ENCODE results near the gene ZNF683.
A peak's percentile ranks its signal among the peaks of the same experiment; 100 is the strongest.
"Not testable (repeated sequence)": the region's sequence is repeated elsewhere in the genome, so short reads cannot be mapped to it uniquely, and the experiment has no call there.

Gene ZNF683

DNA sequence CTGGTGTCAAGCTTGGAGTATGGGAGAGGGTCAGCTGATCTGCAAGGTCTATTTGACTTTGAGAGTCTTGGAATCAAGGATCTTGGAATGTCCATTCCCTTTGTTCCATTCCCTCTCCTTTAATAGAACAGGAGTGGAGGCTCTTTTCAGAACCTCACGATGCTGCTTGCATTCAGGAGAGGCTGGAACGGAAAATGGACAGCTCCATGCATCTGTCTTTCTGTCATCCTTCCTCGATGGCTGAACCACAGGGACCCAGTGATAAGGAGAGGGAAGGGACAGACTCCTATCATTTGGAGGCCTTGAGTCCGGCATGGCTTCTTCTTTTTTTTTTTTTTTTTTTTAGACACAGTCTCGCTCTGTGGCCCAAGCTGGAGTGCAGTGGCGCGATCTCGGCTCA is 23.2 kb upstream of the ZNF683 start:
- no peaks in the 10 kb centered on the region for H3K27me3 Mint-ChIP-seq
- no peaks in the 10 kb centered on the region for H3K9me3 Mint-ChIP-seq
- ATAC-seq (no peak), DNase-seq (no peak)
- H3K4me1 Mint-ChIP-seq, result peaks cover 22% of the 10 kb centered on the region
- no peak overlapping the region for H3K4me3 Mint-ChIP-seq
- no peak overlapping the region for H3K27ac Mint-ChIP-seq

GRCh38 chr1:26391450-26391849 is 18.9 kb upstream of the ZNF683 start:
- DNase-seq (peak; percentile 47 to 50), ATAC-seq (peak; percentile 77)
- no peak overlapping the region for H3K27ac Mint-ChIP-seq
- H3K4me1 Mint-ChIP-seq, result peaks cover 59% of the 10 kb centered on the region
- H3K27me3 Mint-ChIP-seq, result no peaks in the 10 kb centered on the region
- H3K9me3 Mint-ChIP-seq, result no peaks in the 10 kb centered on the region
- no peak overlapping the region for H3K4me3 Mint-ChIP-seq

- peaks cover 68% of the 10 kb centered on the region for H3K4me1 Mint-ChIP-seq
- no peaks in the 10 kb centered on the region for H3K9me3 Mint-ChIP-seq
- DNase-seq, result no peak
- H3K27ac Mint-ChIP-seq, result no peak overlapping the region
- no peaks in the 10 kb centered on the region for H3K27me3 Mint-ChIP-seq
- ATAC-seq, result peak; percentile 29
- H3K4me3 Mint-ChIP-seq, result peak overlapping the region in 1 of 2 donors; percentile 47
Observed at GRCh38 chr1:26389604-26390247, 17.2 kb upstream of the ZNF683 start.

- Mint-ChIP-seq H3K4me3 (peak overlapping the region in 1 of 2 donors; percentile 47), H3K9me3 (no peaks in the 10 kb centered on the region), H3K27me3 (no peaks in the 10 kb centered on the region), H3K27ac (peak overlapping the region; percentile 1 to 35), H3K4me1 (peaks cover 76% of the 10 kb centered on the region)
- DNase-seq (no peak), ATAC-seq (peak; percentile 70)
Observed at GRCh38 chr1:26388791-26389445, 16.4 kb upstream of the ZNF683 start.

DNA sequence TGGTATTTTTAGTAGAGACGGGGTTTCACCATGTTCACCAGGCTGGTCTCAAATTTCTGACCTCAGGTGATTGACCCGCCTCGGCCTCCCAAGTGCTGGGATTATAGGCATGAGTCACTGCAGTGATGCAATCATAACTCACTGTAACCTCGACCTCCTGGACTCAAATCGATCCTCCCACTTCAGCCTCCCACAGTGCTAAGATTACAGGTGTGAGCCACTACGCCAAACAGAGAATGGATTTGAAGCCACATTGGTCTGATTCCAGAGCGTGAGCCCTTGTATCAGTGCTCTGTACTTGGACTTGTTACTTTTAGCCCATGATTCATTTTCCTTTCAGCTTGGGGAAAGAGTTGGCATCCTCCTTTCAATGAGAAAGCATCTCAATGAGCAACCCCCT is 14.9 kb upstream of the ZNF683 start:
- Mint-ChIP-seq H3K27me3 (no peaks in the 10 kb centered on the region), H3K4me3 (no peak overlapping the region), H3K27ac (no peak overlapping the region), H3K9me3 (no peaks in the 10 kb centered on the region), H3K4me1 (peaks cover 78% of the 10 kb centered on the region)
- no peak for DNase-seq
- no peak for ATAC-seq

DNA sequence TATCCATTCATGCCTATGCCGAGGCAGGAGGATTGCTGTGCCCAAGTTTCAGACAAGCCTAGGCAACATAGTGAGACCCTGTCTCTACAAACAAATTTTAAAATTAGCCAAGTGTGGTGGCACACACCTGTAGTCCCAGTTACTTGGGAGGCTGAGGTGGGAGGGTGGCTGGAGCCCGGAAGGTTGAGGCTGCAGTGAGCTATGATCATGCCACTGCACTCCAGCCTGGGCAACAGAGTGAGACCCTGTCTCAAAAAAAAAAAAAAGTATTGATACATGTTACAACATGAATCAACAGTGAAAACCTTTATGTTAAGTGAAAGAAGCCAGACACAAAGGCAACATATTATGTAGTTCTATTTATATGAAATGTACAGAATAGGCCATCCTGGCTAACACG is 12.5 kb upstream of the ZNF683 start:
- not testable (repeated sequence) for H3K27me3 Mint-ChIP-seq, H3K27ac Mint-ChIP-seq, ATAC-seq, DNase-seq, H3K9me3 Mint-ChIP-seq
- Mint-ChIP-seq H3K4me3 (peak overlapping the region; percentile 39 to 68), H3K4me1 (peaks cover 63% of the 10 kb centered on the region)

DNA sequence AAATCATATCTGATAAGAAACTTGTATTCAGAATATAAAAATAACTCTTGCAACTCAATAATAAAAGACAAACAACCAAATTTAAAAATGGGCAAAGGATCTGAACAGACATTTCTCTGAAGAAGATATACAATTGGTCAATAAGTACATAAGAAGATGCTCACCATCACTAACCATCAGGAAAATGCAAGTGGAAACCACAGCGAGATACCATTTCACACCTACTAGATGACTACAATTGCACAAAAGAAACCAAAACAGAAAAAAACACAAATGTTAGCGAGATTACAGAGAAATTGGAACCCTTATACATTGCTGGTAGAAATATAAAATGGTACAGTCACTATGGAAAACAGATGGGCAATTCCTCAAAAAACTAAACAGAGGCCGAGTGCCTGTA is 11.5 kb upstream of the ZNF683 start:
- ATAC-seq (no peak), DNase-seq (no peak)
- Mint-ChIP-seq H3K4me3 (no peak overlapping the region), H3K9me3 (no peaks in the 10 kb centered on the region), H3K27me3 (no peaks in the 10 kb centered on the region), H3K27ac (no peak overlapping the region), H3K4me1 (peaks cover 54% of the 10 kb centered on the region)

DNA sequence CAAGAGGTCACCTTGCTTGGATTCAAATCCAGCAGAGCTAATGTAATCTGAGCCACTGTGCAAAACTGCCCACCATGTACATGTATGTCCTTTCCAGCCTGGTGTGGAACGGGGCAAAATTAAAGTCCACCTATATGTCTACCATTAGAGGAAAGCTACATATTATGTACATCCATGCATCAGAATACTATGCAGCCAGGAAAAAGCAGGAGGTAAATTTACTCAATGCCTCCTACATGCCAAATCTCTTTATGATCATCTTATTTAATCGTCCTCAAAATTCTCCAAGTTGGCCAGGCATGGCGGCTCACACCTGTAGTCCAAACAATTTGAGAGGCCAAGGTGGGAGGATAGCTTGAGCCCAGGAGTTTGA is 6.3 kb upstream of the ZNF683 start:
- H3K27ac Mint-ChIP-seq, result no peak overlapping the region

DNA sequence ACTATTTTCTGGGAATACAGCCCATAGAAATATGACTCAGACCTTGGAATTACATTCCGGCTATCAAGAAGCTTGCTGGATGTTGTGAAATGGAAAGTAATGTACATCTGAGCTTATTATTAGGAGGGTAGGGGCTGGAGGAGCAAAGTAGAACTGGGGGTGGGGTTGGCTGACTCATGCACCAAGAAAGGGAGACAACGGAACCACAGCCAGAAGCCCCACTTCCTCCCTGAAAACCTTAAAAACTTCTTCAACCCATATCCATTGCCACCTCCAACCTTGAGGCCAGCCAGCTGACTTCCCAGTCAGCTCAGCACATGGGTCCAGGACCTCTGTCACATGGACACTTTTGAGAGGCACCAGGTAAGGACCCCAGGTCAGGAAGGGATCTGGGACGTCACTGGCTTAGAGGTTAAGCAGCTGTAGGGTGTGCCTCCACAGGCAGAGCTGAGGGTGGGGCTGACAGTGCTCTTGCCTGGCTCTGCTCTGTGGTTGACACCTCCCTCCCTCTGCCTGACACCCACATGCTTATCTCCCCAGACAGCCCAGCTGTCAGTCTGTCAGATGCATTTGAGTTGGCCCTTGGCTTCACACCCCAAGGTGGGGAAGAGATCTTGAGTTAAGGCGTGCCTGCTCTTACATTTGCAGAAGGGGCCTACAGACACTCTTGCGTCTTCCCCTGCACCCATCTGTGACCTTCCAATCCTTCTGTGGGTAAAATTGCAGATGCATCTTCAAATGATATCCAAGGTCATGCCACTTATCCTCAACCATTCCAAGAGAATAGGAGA is 5.7 kb upstream of the ZNF683 start:
- Mint-ChIP-seq H3K27me3 (no peaks in the 10 kb centered on the region), H3K9me3 (no peaks in the 10 kb centered on the region), H3K4me1 (peaks cover 51% of the 10 kb centered on the region), H3K27ac (no peak overlapping the region), H3K4me3 (peak overlapping the region; percentile 57 to 70)
- ATAC-seq (peak; percentile 100), DNase-seq (peak; percentile 81 to 82)

More for the DNA sequence above, 6.3 kb upstream of the ZNF683 start:
- no peak for ATAC-seq
- no peaks in the 10 kb centered on the region for H3K27me3 Mint-ChIP-seq
- DNase-seq, result no peak
- peak overlapping the region in 1 of 2 donors; percentile 57 for H3K4me3 Mint-ChIP-seq
- H3K4me1 Mint-ChIP-seq, result peaks cover 47% of the 10 kb centered on the region
- H3K9me3 Mint-ChIP-seq, result no peaks in the 10 kb centered on the region

- Mint-ChIP-seq H3K27me3 (no peaks in the 10 kb centered on the region), H3K27ac (no peak overlapping the region), H3K4me1 (peaks cover 74% of the 10 kb centered on the region), H3K4me3 (no peak overlapping the region), H3K9me3 (peaks cover 0 to 2% of the 10 kb centered on the region in 2 donors)
- ATAC-seq (no peak), DNase-seq (no peak)
Observed at GRCh38 chr1:26376050-26376449, 3.5 kb upstream of the ZNF683 start.

DNA sequence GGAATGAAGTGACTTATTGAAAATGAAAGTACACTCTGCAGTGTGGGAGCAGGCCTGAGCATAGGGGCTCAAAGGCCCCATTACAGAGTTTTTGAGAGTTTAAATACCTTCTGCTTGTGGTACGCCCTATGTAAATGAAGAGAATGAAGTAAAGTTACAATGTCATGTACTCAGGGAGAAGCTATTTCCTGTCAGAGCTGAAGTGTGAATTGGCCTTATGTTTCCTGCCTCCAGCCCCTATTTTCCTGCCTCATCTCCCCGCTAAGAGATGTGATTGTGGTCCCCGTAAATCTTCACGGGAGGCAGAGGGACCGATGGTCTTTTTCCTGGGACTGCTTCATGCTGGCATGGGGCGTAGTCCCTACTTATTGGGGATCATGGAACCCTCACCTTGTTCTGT is 2.5 kb upstream of the ZNF683 start:
- Mint-ChIP-seq H3K27me3 (no peaks in the 10 kb centered on the region), H3K27ac (peak overlapping the region in 1 of 2 donors; percentile 31), H3K4me1 (peaks cover 83% of the 10 kb centered on the region), H3K4me3 (peak overlapping the region; percentile 31 to 63), H3K9me3 (peaks cover 0 to 8% of the 10 kb centered on the region in 2 donors)
- DNase-seq, result no peak
- ATAC-seq, result no peak

DNA sequence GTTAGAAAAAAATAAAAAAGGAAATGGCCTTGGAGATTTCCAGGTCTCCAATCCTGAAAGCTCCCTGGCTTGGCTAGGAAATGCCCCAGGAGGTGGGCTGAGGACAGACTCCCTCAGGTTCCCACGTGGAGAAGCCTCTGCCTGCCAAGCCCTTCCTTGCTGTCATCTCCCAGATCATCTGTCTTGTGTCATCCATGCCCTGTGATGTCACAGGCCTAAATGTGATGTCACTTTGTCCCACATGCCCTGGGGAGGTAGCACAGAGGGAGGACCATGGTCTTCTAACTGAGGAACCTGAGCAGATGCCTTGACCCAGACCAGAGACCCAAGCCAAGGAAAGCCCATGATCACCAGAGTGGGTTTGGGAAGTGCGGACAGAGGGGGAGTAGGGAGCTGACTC is 1.8 kb upstream of the ZNF683 start:
- H3K4me3 Mint-ChIP-seq, result peak overlapping the region; percentile 40 to 63
- H3K27ac Mint-ChIP-seq, ATAC-seq, H3K27me3 Mint-ChIP-seq, H3K9me3 Mint-ChIP-seq: not testable (repeated sequence)
- peaks cover 90% of the 10 kb centered on the region for H3K4me1 Mint-ChIP-seq
- peak in 1 of 2 donors; percentile 32 for DNase-seq

DNA sequence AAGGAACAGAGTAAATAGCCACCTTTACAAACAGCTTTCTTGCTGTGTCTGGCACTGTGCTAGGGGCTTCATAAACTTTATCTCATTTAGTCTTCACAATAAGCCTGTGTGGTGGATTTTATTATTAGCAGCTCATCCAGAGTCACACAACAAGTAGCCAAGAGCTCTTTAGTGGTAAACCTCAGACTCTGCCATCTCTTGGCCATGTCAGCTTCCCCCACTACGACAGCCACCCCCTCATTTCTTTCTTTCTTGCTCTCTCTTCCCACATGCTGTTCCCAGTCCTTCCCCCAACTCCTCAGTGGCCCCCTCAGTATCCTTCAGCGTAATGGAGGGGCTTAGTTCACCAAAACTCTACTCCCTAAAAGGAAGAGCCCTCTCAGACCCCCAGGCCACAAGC is 1.2 kb upstream of the ZNF683 start:
- Mint-ChIP-seq H3K4me1 (peaks cover 88% of the 10 kb centered on the region), H3K9me3 (peaks cover 0 to 8% of the 10 kb centered on the region in 2 donors), H3K27me3 (no peaks in the 10 kb centered on the region), H3K27ac (no peak overlapping the region), H3K4me3 (peak overlapping the region; percentile 40 to 63)
- ATAC-seq (no peak), DNase-seq (no peak)

GRCh38 chr1:26373281-26373680 is 731 bp upstream of the ZNF683 start:
- Mint-ChIP-seq H3K27me3 (no peaks in the 10 kb centered on the region), H3K4me1 (peaks cover 83% of the 10 kb centered on the region), H3K9me3 (peaks cover 0 to 8% of the 10 kb centered on the region in 2 donors), H3K27ac (no peak overlapping the region), H3K4me3 (peak overlapping the region; percentile 40 to 63)
- DNase-seq (no peak), ATAC-seq (peak; percentile 63)

GRCh38 chr1:26372039-26372438 is 511 bp downstream of the ZNF683 start:
- peak overlapping the region in 1 of 2 donors; percentile 1 for H3K4me3 Mint-ChIP-seq
- H3K27me3 Mint-ChIP-seq, result no peaks in the 10 kb centered on the region
- no peak overlapping the region for H3K27ac Mint-ChIP-seq
- ATAC-seq (no peak), DNase-seq (no peak)
- H3K4me1 Mint-ChIP-seq, result peaks cover 71% of the 10 kb centered on the region
- H3K9me3 Mint-ChIP-seq, result peaks cover 0 to 8% of the 10 kb centered on the region in 2 donors
